Measurements from ENCODE around the gene USH1C. TPM values are rescaled to one million over a fixed set of nuclear protein-coding genes. Genes with fewer than 3 reads are reported as not detected.
A peak's percentile ranks its signal among the peaks of the same experiment; 100 is the strongest.

The USH1C gene
- total RNA-seq, 4 donors from 2014 or later: 1.0 to 5.9 (median 3.9) TPM; not detected in 1

DNA sequence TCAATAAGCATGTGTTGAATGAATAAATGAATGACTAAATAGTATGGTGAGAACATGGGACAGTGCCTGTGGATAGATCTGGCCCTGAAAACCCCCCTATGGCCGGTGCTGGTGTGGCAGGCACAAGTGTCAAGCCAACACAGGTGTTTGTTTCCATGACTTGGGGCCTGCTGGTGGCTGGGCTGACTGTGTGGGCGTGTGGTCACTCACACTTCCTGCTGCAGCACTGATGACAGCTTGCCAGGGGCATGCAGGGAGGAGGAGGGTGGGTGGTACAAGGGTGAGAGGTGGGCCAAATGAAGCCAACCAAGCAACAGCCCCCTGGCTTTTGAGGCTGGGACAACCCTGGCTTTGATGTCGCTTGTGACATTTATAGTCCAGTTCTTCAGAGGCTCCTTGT is 37.3 kb downstream of the USH1C start:
- no peak for DNase-seq
- TF ChIP-seq, protein P1, sequence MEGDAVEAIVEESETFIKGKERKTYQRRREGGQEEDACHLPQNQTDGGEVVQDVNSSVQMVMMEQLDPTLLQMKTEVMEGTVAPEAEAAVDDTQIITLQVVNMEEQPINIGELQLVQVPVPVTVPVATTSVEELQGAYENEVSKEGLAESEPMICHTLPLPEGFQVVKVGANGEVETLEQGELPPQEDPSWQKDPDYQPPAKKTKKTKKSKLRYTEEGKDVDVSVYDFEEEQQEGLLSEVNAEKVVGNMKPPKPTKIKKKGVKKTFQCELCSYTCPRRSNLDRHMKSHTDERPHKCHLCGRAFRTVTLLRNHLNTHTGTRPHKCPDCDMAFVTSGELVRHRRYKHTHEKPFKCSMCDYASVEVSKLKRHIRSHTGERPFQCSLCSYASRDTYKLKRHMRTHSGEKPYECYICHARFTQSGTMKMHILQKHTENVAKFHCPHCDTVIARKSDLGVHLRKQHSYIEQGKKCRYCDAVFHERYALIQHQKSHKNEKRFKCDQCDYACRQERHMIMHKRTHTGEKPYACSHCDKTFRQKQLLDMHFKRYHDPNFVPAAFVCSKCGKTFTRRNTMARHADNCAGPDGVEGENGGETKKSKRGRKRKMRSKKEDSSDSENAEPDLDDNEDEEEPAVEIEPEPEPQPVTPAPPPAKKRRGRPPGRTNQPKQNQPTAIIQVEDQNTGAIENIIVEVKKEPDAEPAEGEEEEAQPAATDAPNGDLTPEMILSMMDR (IDR thresholded peaks at IDR 0.05): no peak
- TF ChIP-seq POLR2A (IDR thresholded peaks at IDR 0.05): no peak
- Histone ChIP-seq H3K36me3 (no peaks in the 10 kb centered on the region), H3K27ac (no peak overlapping the region), H3K4me3 (replicated peaks in 1 of 3) (no peak overlapping the region), H3K9me3 (no peaks in the 10 kb centered on the region), H3K4me1 (peaks cover 0 to 10% of the 10 kb centered on the region in 2 donors), H3K27me3 (no peaks in the 10 kb centered on the region)
- intact Hi-C loops (cut with DNase I): loop anchor here (10.0 kb wide), 1 partner anchor 272 kb away; no protein-coding TSS in a partner anchor
- WGBS, 2 donors: 81 to 86% methylated on average over 3 of the region's 3 CpGs

DNA sequence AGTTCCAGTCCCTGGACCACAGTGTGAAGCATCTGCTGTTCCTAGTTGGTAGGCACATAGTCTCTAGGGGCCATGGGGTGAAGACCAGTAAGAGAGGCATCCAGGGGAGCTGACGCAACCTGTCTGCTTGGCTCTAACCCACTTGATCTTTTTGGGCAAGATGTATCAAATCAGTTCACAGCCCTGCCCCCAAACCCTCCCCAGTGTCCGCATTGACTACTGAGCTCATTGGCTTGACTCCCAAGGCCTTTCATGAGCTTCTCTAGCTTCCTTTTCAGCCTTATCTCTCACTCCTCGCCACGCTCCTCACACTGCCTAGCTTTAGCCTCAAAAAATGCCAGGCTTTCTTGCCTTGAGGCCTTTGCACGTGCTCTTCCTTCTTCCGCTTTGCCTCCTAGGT is 37.9 kb downstream of the USH1C start:
- peaks cover 0 to 10% of the 10 kb centered on the region in 2 donors for H3K4me1 ChIP-seq
- 97 to 98% methylated on average over 6 of the region's 6 CpGs for WGBS, 2 donors
- no peaks in the 10 kb centered on the region for H3K27me3 ChIP-seq
- no peaks in the 10 kb centered on the region for H3K36me3 ChIP-seq
- H3K4me3 ChIP-seq (replicated peaks in 1 of 3): no peak overlapping the region
- H3K27ac ChIP-seq: no peak overlapping the region
- intact Hi-C loops (cut with DNase I): loop anchor here (10.0 kb wide), 1 partner anchor 272 kb away; no protein-coding TSS in a partner anchor
- no peaks in the 10 kb centered on the region for H3K9me3 ChIP-seq
- DNase-seq: no peak
- TF ChIP-seq POLR2A (IDR thresholded peaks at IDR 0.05): no peak
- TF ChIP-seq, protein P1 (IDR thresholded peaks at IDR 0.05): no peak

DNA sequence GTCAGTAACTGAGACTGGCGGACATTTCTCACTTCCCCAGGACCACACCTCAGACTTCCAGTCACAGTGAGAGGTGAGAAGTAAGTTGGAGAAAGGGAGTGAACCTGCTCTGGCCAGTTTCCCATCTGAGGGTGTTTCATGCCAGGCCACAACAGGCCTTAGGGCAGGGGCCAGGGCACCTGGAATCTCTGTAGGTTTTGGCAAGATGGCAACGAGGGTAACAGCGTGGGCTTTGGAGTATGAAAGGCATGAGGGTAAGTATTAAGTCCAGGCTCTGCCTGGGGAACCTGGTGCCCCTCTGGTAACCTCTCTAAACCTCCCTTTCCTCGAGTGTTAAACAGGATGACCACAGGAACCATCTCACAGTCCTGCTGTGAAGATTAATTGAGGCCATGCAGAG is 39.1 kb downstream of the USH1C start:
- H3K4me3 ChIP-seq (replicated peaks in 1 of 3): no peak overlapping the region
- WGBS, 2 donors: 80 to 85% methylated on average over 4 of the region's 4 CpGs
- no peaks in the 10 kb centered on the region for H3K27me3 ChIP-seq
- no peaks in the 10 kb centered on the region for H3K9me3 ChIP-seq
- no peak for DNase-seq
- H3K36me3 ChIP-seq: no peaks in the 10 kb centered on the region
- no peak for TF ChIP-seq POLR2A (IDR thresholded peaks at IDR 0.05)
- TF ChIP-seq, protein P1 (IDR thresholded peaks at IDR 0.05): no peak
- H3K4me1 ChIP-seq: peaks cover 0 to 3% of the 10 kb centered on the region in 2 donors
- H3K27ac ChIP-seq: no peak overlapping the region
- intact Hi-C loops (cut with DNase I): loop anchor here (2.0 to 10.0 kb wide), 2 partner anchors 120 to 270 kb away; no protein-coding TSS in a partner anchor

DNA sequence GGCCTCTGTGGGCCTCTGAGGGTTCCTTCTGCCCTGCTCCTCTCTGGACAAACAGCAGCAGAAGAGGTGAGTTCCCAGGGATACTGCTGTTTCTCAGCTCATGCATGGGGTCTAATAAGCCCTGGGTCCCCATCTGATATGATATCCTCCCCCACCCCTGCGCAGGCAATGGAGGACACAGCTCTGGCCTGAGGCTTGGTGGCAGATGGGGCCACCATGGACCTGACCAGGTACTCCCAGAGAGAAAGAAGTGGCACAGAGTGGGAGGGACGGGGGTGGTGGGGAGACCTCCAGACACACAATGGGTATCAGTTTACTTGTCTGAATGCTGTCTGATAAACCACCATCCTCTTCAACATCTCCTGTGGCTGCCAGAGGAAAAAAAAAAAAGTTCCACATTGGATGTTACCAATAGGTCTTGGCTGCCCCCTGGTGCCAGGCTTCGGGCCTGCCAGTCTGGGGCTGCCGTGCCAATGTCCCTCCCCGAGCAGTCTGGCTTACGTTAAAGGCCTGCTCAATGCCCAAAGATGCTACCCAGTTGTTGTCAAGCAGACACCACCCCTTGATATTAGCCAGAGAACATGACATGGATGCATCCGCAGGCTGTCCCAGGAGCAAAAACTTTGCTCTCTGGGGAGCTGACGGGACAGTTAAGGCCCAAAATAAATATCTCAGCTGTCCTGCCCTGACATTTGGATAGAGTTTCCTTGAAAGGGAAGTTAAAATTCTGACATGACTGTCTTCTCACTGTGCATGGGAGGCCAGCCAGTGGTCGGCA is 39.7 kb downstream of the USH1C start:
- Histone ChIP-seq H3K27me3 (no peaks in the 10 kb centered on the region), H3K4me1 (no peaks in the 10 kb centered on the region), H3K36me3 (no peaks in the 10 kb centered on the region), H3K9me3 (no peaks in the 10 kb centered on the region), H3K27ac (no peak overlapping the region), H3K4me3 (replicated peaks in 1 of 3) (no peak overlapping the region)
- WGBS, 2 donors: 40 to 43% methylated on average over 8 to 9 of the region's 9 CpGs
- peak; percentile 89 to 90 for DNase-seq
- no peak for TF ChIP-seq POLR2A (IDR thresholded peaks at IDR 0.05)
- TF ChIP-seq, protein P1 (IDR thresholded peaks at IDR 0.05): peak; percentile 84 to 98 (median 94)
- intact Hi-C loops (cut with DNase I): loop anchor here (2.0 to 10.0 kb wide), 2 partner anchors 120 to 270 kb away; no protein-coding TSS in a partner anchor

DNA sequence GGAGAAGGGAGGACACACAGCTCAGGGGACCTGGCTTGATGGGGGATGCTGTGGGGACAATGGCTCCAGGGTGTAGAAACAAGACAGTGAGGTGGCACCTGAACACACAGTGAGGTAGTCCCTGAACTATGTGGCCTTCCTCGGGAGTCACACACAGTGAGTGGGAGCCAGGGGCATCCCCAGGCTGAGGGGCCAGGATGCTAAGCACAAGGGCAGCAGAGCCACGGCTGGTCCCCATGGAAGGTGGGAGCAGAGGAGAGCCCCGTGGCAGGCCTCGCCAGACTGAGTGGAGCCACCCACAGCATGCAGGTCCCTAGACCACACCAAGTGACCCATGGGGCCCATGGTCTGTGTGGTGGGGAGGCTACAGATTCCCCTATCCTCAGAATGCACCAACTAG is 41.6 kb downstream of the USH1C start:
- Histone ChIP-seq H3K27ac (no peak overlapping the region), H3K4me1 (no peaks in the 10 kb centered on the region), H3K27me3 (no peaks in the 10 kb centered on the region), H3K9me3 (no peaks in the 10 kb centered on the region), H3K36me3 (no peaks in the 10 kb centered on the region), H3K4me3 (replicated peaks in 1 of 3) (no peak overlapping the region)
- 87 to 100% methylated on average over 2 to 4 of the region's 4 CpGs for WGBS, 2 donors
- DNase-seq: no peak
- TF ChIP-seq, protein P1 (IDR thresholded peaks at IDR 0.05): no peak
- TF ChIP-seq POLR2A (IDR thresholded peaks at IDR 0.05): no peak
- intact Hi-C loops (cut with DNase I): loop anchor here (10.0 kb wide), 1 partner anchor 268 kb away; no protein-coding TSS in a partner anchor
